GM18873 (cell line): ENCODE results near the gene HINT1.
A peak's percentile ranks its signal among the peaks of the same experiment; 100 is the strongest.
"Not testable (repeated sequence)": the region's sequence is repeated elsewhere in the genome, so short reads cannot be mapped to it uniquely, and the experiment has no call there.

Experiments used
- ATAC-seq: cut with Tn5 transposase; IDR thresholded peaks from one replicate; pipeline ENCODE4 v1.9.1; 2021; ENCODE audit warnings: mild to moderate bottlenecking, moderate library complexity, moderate number of reproducible peaks; ENCODE audit not compliant: unreplicated experiment, low FRiP score

HINT1 gene

GRCh38 chr5:131165119-131165727, at the start of gene HINT1:
HINT1 (minus strand) TSS chr5:131165256; CDS start chr5:131165205, 51 bp downstream.
- ATAC-seq: peak; percentile 77

- ATAC-seq: no peak
Observed at GRCh38 chr5:131214609-131215227, 49.7 kb upstream of the HINT1 start.

DNA sequence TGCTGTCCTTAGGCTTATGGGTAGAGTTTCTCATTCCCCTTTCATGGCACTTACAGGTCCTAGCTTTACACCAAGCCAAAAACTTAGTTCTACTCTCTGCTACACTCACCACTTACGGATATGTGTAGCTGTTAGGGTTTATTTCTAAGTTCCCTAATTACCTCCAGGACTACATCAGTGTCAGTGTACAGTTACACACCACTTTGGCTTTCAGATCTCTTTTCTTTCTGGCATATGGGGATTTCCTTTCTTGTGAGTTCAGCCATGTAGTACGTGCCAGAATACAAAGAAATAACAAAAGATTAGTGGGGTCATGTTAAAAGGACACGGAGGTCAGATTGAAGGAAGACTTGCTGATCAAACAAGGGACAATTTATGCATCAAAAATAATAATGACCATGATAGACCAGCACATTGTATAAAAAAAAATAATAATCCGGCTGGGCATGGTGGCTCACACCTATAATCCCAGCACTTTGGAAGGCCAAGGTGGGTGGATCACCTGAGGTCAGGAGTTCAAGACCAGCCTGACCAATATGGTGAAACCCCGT, 47.5 kb upstream of the HINT1 start:
- ATAC-seq: no peak

DNA sequence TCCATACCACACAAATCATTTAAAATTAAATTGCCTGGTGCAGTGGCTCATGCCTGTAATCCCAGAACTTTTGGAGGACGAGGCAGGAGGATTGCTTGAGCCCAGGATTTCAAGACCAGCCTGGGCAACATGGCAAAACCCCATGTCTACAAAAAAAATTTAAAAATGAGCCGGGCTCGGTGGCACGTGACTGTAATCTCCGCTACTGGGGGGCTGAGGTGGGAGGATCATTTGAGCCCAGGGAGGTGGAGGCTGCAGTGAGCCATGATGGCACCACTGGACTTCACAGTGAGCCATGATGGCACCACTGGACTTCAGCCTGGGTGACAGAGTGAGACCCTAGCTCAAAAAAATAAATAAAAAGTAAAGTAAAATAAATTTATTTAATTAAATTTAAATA, 46.6 kb upstream of the HINT1 start:
- ATAC-seq: no peak

DNA sequence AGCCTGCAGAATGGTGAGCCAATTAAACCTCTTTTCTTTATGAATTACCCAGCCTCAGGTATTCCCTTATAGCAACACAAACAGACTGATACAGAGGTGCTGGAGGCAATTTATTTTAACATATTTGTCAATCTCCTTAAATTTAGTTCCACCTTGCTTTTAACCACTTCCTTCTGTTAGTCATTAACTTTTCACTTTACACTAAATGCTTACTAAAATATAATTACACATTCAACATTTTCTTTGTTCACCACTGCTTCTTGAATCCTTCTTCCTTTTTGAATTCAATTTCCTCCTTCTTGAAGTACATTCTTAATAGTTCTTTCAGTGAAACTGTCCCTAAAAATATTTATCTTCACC, 45.1 kb upstream of the HINT1 start:
- ATAC-seq: no peak

GRCh38 chr5:131209506-131210150, 44.6 kb upstream of the HINT1 start:
- ATAC-seq: peak; percentile 96

- ATAC-seq: no peak
Observed at GRCh38 chr5:131209175-131209505, 44.1 kb upstream of the HINT1 start.

GRCh38 chr5:131206772-131207171, 41.7 kb upstream of the HINT1 start:
- no peak for ATAC-seq

DNA sequence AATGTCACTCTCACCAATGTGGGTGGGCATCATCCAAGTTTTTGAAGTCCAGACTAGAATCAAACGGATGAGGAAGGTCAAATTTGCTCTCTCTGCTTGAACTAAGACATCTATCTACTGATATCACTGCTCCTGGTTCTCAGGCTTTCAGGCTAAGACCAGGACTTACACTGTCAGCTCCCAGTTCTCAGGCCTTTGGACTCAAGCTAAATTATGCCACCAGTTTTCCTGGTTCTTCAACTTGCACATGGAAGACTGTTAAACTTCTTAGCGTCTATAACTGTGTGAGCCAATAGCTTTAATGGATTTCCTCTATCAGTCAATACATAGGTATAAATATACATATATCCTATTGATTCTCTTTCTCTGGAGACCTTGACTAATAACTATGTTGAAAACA, 41.0 kb upstream of the HINT1 start:
- no peak for ATAC-seq

- ATAC-seq: no peak
Observed at GRCh38 chr5:131204964-131205363, 39.9 kb upstream of the HINT1 start.

GRCh38 chr5:131200560-131200959, 35.5 kb upstream of the HINT1 start:
- no peak for ATAC-seq

DNA sequence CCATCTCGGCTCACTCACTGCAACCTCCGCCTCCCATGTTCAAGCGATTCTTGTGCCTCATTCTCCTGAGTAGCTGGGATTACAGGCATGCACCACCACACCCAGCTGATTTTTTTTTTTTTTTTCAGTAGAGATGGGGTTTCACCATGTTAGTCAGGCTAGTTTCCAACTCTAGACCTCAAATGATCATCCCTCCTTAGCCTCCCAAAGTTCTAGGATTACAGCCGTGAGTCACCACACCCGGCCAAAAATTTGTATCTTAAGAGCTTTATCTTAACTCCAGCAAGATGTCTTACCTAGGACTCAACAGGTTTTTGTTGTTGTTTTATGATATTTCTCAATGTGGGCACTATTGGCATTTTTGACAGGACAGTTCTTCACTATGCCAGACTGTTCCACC, 33.6 kb upstream of the HINT1 start:
- no peak for ATAC-seq

GRCh38 chr5:131196331-131196730, 31.3 kb upstream of the HINT1 start:
- no peak for ATAC-seq

- no peak for ATAC-seq
Observed at GRCh38 chr5:131195696-131196095, 30.6 kb upstream of the HINT1 start.

- ATAC-seq: no peak
Observed at GRCh38 chr5:131194725-131195124, 29.7 kb upstream of the HINT1 start.

DNA sequence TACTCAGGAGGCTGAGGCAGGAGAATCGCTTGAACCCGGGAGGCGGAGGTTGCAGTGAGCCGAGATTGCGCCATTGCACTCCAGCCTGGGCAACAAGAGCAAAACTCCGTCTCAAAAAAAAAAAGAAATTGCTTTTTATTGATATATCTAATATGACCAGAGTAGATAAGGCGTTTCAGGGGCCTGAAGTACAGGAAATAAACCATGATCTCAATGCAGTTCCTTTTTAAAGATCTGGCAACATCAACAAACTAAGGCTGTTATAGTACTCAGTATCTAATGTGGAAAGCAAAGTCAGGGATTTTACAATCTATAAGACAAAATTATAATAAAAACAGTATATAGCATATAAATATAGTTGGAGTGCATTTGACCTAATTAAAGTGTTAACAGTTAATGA, 28.8 kb upstream of the HINT1 start:
- not testable (repeated sequence) for ATAC-seq

GRCh38 chr5:131193106-131193505, 28.1 kb upstream of the HINT1 start:
- no peak for ATAC-seq

GRCh38 chr5:131186561-131187256, 21.7 kb upstream of the HINT1 start:
- no peak for ATAC-seq

- no peak for ATAC-seq
Observed at GRCh38 chr5:131185523-131186104, 20.6 kb upstream of the HINT1 start.

DNA sequence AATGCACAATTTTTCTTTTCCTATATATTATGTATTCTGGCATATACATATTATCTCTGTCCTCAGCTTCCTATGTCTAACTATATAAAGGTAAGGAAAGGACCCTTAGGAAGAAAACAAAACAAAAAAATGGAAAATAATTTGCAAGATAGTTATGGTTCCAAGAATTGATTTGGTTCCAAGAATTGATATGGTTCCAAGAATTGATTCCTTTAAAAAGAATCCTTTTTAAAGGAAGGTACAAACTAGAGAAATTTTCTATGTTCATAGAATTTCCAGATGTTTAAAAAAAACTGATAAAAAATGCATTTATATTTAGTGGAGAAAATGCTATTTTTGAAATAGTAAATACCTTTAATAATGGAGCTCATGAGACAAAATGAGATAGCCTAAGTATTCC, 17.8 kb upstream of the HINT1 start:
- ATAC-seq: no peak

DNA sequence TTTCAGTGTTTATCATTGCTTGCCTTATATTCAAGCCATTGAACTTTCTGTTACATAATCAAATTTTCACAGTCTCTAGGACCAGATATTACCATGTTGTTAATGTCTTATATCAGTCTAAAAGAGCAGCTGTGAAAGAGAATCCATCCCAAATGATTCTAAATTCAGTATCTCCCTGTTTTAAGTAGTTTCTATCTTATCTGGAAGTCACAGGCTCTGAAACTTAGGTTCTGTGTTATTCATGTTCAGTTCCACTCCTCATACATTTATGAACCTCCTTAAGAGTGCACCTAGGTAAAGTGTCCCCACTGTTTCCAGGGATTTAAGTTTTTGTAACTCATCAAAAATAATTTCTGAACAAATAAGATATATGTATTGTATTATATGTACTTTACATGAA, 15.4 kb upstream of the HINT1 start:
- ATAC-seq: no peak
